Measurements from ENCODE around the gene C7orf25. TPM values are rescaled to one million over a fixed set of nuclear protein-coding genes. Genes with fewer than 3 reads are reported as not detected.

C7orf25 gene
- polyA plus RNA-seq, 1 donor, result 9.5 TPM

DNA sequence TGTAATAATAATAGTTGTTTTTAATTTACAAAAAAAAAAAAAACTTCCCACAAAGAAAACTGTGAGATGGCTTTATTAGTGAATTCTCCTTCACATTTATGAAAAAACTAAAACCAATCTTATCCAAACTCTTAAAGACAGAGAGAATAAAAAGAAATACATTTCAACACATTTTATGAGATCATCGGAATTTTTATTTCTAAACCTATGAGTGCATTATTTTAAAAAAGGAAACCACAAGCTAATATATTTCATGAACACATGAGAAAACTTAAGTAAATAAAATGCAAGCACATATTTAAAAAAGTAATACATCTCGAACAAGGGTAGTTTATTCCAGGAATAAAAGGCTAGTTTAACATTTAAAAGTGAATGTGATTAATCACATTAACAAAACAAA lies 31.5 kb downstream of the C7orf25 start:
- no peak for DNase-seq

DNA sequence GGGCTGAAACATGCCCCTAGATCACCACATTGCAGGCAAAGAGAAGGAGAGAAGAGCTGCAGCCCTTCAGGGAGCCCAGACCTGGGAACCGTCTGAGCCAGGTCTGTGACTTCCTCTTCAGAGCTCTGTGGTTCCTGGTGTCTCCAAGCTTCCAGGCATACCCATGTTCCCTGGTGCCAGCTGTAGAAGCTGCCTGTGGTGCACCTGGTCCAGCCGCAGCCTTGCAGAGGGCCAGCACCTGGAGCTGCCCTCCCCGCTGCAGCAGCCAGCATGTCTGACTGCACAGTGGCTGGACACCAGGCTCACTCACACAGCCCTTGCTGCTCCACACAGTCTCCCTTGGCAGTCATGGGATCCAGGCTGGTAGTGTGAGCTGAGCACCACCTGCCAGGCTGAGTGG lies 33.6 kb downstream of the C7orf25 start:
- DNase-seq, result no peak

DNA sequence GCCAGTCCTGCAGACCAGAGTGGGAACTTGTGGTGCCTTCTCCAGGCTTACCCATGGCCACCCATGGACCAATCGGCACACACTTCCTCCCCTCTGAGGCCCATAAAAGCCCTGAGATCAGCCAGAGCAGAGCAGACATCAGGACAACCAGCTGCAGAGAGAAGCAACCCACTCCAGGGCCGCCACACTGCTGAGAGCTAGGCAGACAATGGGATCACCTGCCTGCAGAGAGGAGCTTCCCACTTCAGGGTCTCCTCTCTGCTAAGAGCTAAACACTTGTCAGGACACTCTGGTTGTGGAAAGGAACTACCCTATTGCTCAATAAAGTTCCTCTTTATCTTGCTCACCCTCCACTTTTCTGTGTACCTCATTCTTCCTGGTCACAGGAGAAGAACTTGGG lies 34.0 kb downstream of the C7orf25 start:
- DNase-seq, result no peak

DNA sequence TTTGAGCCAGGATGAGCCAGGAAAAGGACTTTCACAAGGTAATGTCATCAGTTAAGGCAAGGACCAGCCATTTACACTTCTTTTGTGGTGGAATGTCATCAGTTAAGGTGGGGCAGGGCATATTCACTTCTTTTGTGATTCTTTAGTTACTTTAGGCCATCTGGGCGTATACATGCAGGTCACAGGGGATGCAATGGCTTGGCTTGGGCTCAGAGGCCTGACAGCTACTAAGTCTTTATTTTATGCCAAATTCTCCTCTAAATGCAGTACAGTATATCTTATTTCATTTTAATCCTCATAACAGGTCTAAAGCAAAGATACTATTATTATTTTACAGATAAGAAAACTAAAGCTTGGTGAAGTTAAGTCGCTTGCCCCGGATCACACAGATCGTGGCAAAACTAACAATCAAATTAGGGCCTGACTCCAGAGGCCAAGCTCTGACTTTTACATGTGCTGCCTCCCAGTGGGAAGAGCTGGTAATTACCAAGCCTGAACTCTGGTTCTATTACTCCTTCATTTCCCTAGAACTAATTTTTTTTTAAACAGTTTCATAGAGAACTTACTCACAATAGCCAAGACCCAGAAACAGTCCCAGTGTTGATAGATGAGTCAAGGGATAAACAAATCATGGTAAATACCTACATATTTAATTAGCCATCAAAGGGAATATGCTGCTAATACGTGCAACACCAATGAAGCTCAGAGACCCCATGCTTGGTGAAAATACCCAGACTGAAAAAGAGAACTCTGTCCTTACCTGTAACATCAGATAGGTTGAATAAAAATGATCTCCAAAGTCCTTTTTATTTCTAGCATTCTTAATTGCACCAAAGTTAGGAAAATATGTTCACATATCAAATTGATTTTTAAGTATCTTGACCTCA lies 35.4 kb downstream of the C7orf25 start:
- DNase-seq, result peak; percentile 63

DNA sequence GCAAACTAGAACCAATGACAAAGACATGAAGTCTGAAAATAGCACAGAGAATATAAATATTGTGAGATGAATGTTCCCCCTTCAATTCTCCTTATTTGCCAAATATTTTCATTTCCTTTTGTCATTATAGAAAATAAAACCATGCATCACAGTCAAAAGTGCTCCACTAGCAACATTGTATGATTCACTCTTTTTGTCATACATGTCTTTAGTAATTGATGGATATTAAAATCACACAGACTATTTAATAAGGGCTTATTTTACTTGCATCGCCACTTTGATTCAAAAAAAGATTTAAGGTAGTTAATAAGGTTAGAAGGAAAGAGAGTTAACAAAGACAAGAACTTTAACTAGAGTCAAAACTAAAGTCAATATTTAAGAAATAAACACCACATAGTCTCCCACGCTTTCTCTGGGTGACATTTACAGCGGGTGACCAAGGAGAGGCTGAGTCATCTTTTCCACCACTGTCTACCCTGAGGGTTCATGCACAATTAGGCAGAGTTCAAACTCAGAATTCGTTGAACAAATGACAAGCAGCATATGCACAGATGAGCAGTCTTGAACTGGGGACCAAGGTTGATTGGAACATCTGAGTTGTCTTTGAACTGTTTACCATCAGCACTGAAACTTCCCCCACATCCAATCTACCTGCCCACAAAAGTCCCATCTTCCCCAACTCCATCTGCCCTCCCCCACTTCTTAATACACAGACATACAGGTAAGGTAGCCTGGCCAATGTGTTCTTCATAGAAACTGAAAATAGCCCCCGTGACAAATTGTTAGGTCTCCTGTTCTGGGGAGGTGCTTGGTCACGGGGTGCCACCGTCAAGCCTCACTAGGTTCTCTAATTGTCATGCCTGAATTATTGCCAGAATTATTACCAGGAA lies 42.5 kb downstream of the C7orf25 start:
- no peak for DNase-seq

DNA sequence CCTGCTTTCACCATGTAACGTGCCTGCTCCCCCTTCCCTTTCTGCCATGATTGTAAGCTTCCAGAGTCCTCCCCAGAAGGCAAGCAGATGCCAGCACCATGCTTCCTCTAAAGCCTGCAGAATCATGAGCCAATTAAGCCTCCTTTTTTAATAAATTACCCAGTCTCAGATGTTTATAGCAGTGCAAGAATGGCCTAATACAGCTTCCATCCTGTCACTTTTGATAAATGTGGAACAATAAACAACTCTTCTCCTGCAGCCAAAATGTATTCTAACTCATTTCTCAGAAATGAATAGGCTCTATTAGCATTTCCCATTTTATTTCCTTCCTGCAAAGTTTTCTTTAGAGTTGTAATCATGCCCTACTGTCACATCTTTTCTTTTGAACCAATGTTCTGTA lies 43.4 kb downstream of the C7orf25 start:
- DNase-seq, result no peak

Other genes with a start within 250 kb of the C7orf25 start
- gene PSMA2, start 20.1 kb upstream of the C7orf25 start, polyA plus RNA-seq (ENCODE audit: insufficient read length), result 280 TPM
- gene MRPL32, start 20.3 kb upstream of the C7orf25 start, polyA plus RNA-seq (ENCODE audit: insufficient read length), result 102 TPM
- gene HECW1, start 200.6 kb upstream of the C7orf25 start, polyA plus RNA-seq (ENCODE audit: insufficient read length), result 9.4 TPM